NCI-H128 (cell line): ENCODE data around the gene FBXL16.
"Not testable (repeated sequence)": the region's sequence is repeated elsewhere in the genome, so short reads cannot be mapped to it uniquely, and the experiment has no call there.

Source experiments
- DNase-seq: peaks from one replicate; lab custom pipeline; 2025; ENCODE audit not compliant: unreplicated experiment; lab: John Stamatoyannopoulos, UW

Gene FBXL16

GRCh38 chr16:693766-694165, 11.8 kb downstream of the FBXL16 start:
- no peak for DNase-seq

DNA sequence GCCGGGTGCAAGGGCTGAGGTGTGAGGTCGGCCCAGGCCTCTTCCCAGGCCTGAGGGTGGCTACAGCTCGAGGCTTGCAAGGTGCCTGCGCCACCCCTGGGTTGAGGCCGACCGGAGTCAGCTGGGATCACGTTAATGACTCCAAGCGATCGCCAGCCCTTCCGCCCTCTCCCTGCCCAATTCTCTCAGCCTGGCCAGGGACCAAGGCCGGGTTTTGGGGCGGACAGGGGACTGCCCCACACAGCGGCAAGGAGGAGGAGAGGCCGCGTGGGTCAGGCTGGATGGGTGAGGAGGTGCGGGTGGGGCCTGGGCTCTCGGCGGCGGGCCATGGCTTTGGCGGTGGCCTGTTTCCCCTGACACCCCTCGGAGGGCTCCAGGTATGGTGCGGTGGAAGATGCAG, 12.2 kb downstream of the FBXL16 start:
- DNase-seq, result no peak

- DNase-seq, result no peak
Measured at GRCh38 chr16:692356-693108, 13.1 kb downstream of the FBXL16 start.

DNA sequence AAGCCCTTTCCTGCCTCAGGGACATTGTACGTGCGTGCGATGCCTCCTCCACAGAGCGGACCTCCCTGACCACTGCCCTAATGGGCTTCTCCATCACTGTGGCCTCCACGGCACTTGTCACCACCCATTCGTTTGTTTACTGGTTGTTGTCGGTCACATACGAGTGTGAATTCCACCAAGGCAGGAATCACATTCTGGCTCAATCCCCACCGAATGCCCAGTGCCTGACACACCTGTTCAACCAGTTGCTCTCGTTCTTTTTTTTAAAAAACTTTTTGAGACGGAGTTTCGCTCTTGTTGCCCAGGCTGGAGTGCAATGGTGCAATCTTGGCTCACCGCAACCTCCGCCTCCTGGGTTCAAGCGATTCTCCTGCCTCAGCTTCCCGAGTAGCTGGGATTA, 14.4 kb downstream of the FBXL16 start:
- not testable (repeated sequence) for DNase-seq

- no peak for DNase-seq
Measured at GRCh38 chr16:689175-689897, 16.3 kb downstream of the FBXL16 start.

- no peak for DNase-seq
Measured at GRCh38 chr16:687499-687898, 18.1 kb downstream of the FBXL16 start.

GRCh38 chr16:686459-687260, 18.9 kb downstream of the FBXL16 start:
- DNase-seq, result no peak

GRCh38 chr16:685967-686366, 19.6 kb downstream of the FBXL16 start:
- no peak for DNase-seq

GRCh38 chr16:684961-685696, 20.5 kb downstream of the FBXL16 start:
- no peak for DNase-seq

DNA sequence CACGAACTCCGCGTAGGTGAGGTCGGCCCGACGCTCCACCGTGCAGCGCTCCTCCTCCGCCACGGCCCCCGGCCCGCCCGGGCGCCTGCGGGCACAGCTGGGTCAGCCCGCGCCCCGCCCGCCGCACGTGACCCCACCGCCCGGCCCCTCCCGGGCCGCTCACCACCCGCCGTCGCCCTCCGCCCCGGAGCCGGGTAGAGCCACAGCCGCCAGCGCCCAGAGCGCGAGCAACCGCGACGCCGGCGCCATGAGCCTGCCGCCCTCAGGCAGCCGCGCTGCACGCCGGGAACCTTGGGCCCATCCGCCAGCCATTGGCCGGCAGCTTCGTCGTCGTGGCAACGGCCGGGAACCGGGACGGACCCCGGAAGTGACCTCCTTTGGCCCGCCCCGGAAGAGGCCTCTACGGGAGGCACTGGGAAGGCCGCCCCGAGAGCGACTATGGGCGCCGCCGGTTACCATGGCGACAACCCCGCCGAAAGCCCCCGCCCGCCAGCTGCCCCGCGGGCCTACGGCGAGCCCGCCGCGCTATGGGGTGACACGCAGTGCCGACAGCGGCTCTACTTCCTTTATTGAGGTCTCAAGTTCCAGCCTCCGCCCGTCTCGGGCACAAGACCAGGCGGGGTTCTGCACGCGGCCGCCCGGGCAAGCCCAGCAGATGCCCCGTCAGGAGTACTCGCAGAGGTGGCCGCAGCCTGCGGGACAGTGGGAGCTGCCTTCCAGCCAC, 21.4 kb downstream of the FBXL16 start, which contains the start of gene JMJD8:
TSS of gene JMJD8 (minus strand) at position 264 of the 724 bp plus-strand sequence. CDS start at position 249, 15 bp downstream.
- DNase-seq, result peak; percentile 92

DNA sequence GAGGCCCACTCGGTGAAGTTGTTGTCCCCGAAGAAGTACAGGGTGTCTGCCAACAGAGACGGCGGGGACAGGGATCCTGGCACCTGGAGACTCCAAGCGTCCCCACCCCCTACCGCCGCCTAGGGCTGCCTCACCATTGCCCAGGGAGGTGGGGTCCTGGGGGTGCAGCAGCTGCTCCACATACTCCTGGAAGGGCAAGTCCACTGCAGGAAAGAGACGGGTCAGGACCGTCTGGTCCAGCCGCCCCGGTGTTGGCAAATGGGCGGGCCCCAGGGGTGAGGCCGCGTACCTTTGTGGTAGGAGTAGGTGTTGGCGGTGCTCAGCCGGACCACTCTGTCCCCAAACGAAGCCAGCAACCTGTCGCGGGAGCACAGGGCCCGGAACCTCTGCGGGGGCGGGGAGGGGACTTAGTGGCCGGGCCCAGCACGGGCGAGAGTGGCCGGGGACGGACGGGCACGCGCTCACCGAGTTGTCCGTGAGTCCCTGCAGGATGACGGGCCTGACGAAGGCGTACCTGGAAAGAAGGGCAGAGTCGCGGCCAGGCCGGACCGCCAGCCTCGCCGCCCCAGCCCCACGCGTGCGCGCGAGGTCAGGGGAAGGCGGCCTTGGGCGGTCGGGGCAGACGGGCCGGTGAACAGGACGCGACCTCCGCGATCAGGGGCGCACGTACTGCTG, 22.1 kb downstream of the FBXL16 start:
- DNase-seq, result no peak

- no peak for DNase-seq
Measured at GRCh38 chr16:682493-683395, 22.9 kb downstream of the FBXL16 start.

- no peak for DNase-seq
Measured at GRCh38 chr16:681746-682427, 23.7 kb downstream of the FBXL16 start.

- no peak for DNase-seq
Measured at GRCh38 chr16:680967-681745, 24.4 kb downstream of the FBXL16 start.

DNA sequence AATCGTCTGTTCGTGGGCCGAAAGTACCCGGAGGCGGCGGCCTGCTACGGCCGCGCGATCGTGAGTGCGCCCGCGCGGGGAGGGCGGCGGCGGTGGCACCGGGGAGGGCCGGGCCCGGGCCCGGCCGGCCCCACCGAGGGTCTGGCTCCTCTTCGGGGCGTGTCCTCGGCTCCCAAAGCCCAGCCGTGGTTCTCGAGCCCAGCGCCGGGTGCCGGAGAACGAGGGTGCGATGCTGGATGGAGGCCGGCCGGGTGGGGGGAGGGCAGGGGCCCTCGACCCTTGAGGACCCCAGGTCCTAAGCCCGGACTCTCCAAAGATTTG, 25.0 kb downstream of the FBXL16 start:
- no peak for DNase-seq

DNA sequence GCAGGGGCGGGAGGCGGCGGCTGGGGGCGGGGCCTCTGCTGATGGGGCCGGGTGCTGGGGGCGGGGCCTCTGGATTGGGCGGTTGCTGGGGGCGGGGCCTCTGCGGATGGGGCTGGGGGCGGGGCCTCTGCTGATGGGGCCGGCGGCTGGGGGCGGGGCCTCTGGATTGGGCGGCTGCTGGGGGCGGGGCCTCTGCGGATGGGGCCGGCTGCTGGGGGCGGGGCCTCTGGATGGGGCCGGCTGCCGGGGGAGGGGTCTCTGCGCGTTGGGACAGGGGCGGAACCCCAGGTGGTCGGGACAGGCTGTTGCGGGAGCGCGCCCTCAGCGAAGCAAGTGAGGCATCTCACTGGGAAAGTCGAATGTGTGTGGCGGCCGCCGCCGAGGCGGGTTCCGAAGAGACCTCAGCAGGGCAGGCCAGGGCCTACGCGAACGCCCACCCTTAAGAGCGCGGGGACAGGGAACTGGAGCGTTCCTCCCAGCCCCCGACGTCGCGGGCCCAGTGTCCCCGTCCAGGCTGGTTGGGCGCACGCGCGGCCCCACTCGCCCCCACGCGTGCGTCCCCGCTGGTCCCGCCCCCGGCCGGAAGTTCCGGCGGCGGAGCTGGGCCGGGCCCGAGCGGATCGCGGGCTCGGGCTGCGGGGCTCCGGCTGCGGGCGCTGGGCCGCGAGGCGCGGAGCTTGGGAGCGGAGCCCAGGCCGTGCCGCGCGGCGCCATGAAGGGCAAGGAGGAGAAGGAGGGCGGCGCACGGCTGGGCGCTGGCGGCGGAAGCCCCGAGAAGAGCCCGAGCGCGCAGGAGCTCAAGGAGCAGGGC, 25.6 kb downstream of the FBXL16 start, which contains the start of gene STUB1:
TSS of gene STUB1 (plus strand) at position 597 of the 811 bp plus-strand sequence. CDS start at position 713, 116 bp downstream.
- peak; percentile 25 for DNase-seq
